GM12878 (cell line): ENCODE data around the gene CHAT. TPM values are rescaled to one million over a fixed set of nuclear protein-coding genes. Genes with fewer than 3 reads are reported as not detected.

ENCODE experiments used
- ATAC-seq: fragments of 200-7000 bp; cut with Tn5 transposase; 3 replicates; pipeline ENCODE4 v1.9.1; 2020; ENCODE audit warnings: mild to moderate bottlenecking, moderate library complexity
- BruUV-seq: library from RNA; stranded (reverse); fragments of 400-500 nt; replicated peaks from 2 replicates; lab custom pipeline; 2021; lab: Mats Ljungman, UMichigan
- CTCF ChIA-PET: fragments of 300-600 bp; sonication (Branson Sonifier 250); formaldehyde crosslinking; extraction: SDS; loops from one replicate; lab custom pipeline; 2021; ENCODE audit warnings: inconsistent platforms; lab: Yijun Ruan, JAX
- POLR2A ChIA-PET: fragments of 350-600 bp; formaldehyde crosslinking; extraction: SDS; loops from one replicate; lab custom pipeline; 2021; ENCODE audit warnings: inconsistent platforms; lab: Charles Lee
- RAD21 ChIA-PET: fragments of 300-600 bp; sonication (Branson Sonifier 250); formaldehyde crosslinking; loops from one replicate; lab custom pipeline; 2023; ENCODE audit warnings: antibody characterized with exemption; ENCODE audit not compliant: unreplicated experiment; lab: Charles Lee
- SMC1A ChIA-PET: fragments of 300-600 bp; sonication (Branson Sonifier 250); formaldehyde crosslinking; loops from one replicate; lab custom pipeline; 2023; ENCODE audit not compliant: unreplicated experiment, uncharacterized antibody; lab: Charles Lee
- DNase-seq: peaks from one replicate; pipeline ENCODE4 v3.0.0-alpha.2; 2011; ENCODE audit warnings: low read depth, low spot score
- FAIRE-seq: peaks from 3 replicates; lab custom pipeline; 2011; peaks lifted over from hg19 to GRCh38; lab: Jason Lieb, UNC
- H2AFZ ChIP-seq: 2 replicates; pipeline ENCODE4 v1.6.0; 2011; ENCODE audit warnings: low read depth, low read length, control low read depth; ENCODE audit not compliant: control insufficient read depth
- H3K27ac ChIP-seq: 2 replicates; pipeline ENCODE4 v1.5.1; 2011; ENCODE audit warnings: control low read depth; ENCODE audit not compliant: control insufficient read depth, insufficient read depth
- H3K27me3 ChIP-seq, 2 experiments: replicated peaks in 1 of 2; 2 replicates each; pipeline versions ENCODE4 v1.6.0 to v1.6.1; 2011; ENCODE audit warnings: low read length in 1 of 2; ENCODE audit not compliant: control insufficient read depth in 2 of 2, insufficient read depth in 2 of 2
- H3K36me3 ChIP-seq, 2 experiments: 2 replicates each; pipeline ENCODE4 v1.5.1; 2011; ENCODE audit warnings: low read length in 1 of 2; ENCODE audit not compliant: control insufficient read depth in 2 of 2, insufficient read depth in 2 of 2
- H3K4me1 ChIP-seq: 2 replicates; pipeline ENCODE4 v1.6.1; 2011; ENCODE audit warnings: mild to moderate bottlenecking, low read length, moderate library complexity, mixed read lengths; ENCODE audit not compliant: control insufficient read depth, insufficient read depth
- H3K4me2 ChIP-seq: 2 replicates; pipeline ENCODE4 v1.6.0; 2011; ENCODE audit warnings: control low read depth; ENCODE audit not compliant: control insufficient read depth, insufficient read depth
- H3K4me3 ChIP-seq: fragments of 200-600 bp; sonication (generic); 2 replicates; pipeline ENCODE4 v1.5.1; 2016
- H3K79me2 ChIP-seq: 2 replicates; pipeline ENCODE4 v1.6.0; 2011; ENCODE audit warnings: low read length; ENCODE audit not compliant: control insufficient read depth, insufficient read depth
- H3K9ac ChIP-seq: 2 replicates; pipeline ENCODE4 v1.8.0; 2011; ENCODE audit warnings: low read length, control low read depth, mixed read lengths; ENCODE audit not compliant: control insufficient read depth, insufficient read depth
- H3K9me3 ChIP-seq: replicated peaks from 3 replicates; pipeline ENCODE4 v1.5.1; 2011; ENCODE audit warnings: mild to moderate bottlenecking, low read length; ENCODE audit not compliant: control insufficient read depth, insufficient read depth
- H4K20me1 ChIP-seq: 2 replicates; pipeline ENCODE4 v1.6.0; 2011; ENCODE audit not compliant: control insufficient read depth, insufficient read depth
- ASH2L ChIP-seq: fragments of 300-600, 200-600 bp; sonication (generic); IDR thresholded peaks from 2 replicates; pipeline ENCODE4 v1.6.1; 2017; ENCODE audit warnings: low read depth, mild to moderate bottlenecking, borderline replicate concordance
- CHD1 ChIP-seq: IDR thresholded peaks from 2 replicates; pipeline ENCODE4 v1.6.1; 2012; ENCODE audit warnings: low read depth, low read length, improper control_type of control experiment
- DPF2 ChIP-seq: fragments of 450-650 bp; IDR thresholded peaks from 2 replicates; pipeline ENCODE4 v1.6.1; 2017; ENCODE audit warnings: mild to moderate bottlenecking
- EGR1 ChIP-seq, 2 experiments: IDR thresholded peaks; 1 replicate in 1 of 2; 2 replicates in 1 of 2; pipeline ENCODE4 v1.6.1; 2011 to 2012; ENCODE audit warnings: low read depth in 2 of 2, low read length in 2 of 2, borderline replicate concordance in 1 of 2, mild to moderate bottlenecking in 1 of 2, moderate library complexity in 1 of 2
- FOS ChIP-seq: IDR thresholded peaks from 3 replicates; pipeline ENCODE4 v1.6.1; 2011; ENCODE audit warnings: borderline replicate concordance; ENCODE audit not compliant: insufficient read length; ENCODE audit errors: extremely low read depth
- HDGF ChIP-seq: fragments of 450-650 bp; IDR thresholded peaks from 2 replicates; pipeline ENCODE4 v1.6.1; 2016; ENCODE audit warnings: antibody characterized with exemption
- IKZF2 ChIP-seq, 2 experiments: fragments of 450-650 bp; IDR thresholded peaks; 2 replicates each; pipeline ENCODE4 v1.6.1; 2017; ENCODE audit warnings: mild to moderate bottlenecking in 2 of 2, moderate library complexity in 2 of 2
- LARP7 ChIP-seq: fragments of 450-650 bp; IDR thresholded peaks from 2 replicates; pipeline ENCODE4 v1.6.1; 2017; ENCODE audit warnings: mild to moderate bottlenecking
- MYC ChIP-seq: IDR thresholded peaks from 2 replicates; pipeline ENCODE4 v1.6.1; 2011; ENCODE audit warnings: mild to moderate bottlenecking, low read length, moderate library complexity, inconsistent platforms; ENCODE audit not compliant: insufficient read depth, insufficient replicate concordance, insufficient read length, severe bottlenecking
- NFYA ChIP-seq: IDR thresholded peaks from 2 replicates; pipeline ENCODE4 v1.6.1; 2011; ENCODE audit warnings: low read depth, mild to moderate bottlenecking, low read length, improper control_type of control experiment, borderline replicate concordance
- PAX5 ChIP-seq: IDR thresholded peaks from 2 replicates; pipeline ENCODE4 v1.6.1; 2011; ENCODE audit warnings: low read depth, low read length, borderline replicate concordance
- RAD21 ChIP-seq: IDR thresholded peaks from 2 replicates; pipeline ENCODE4 v1.6.1; 2011; ENCODE audit warnings: mild to moderate bottlenecking, low read depth, low read length, moderate library complexity; ENCODE audit not compliant: insufficient read depth
- SPI1 ChIP-seq: IDR thresholded peaks from 2 replicates; pipeline ENCODE4 v1.6.1; 2011; ENCODE audit warnings: low read depth, mild to moderate bottlenecking, low read length, moderate library complexity, borderline replicate concordance; ENCODE audit not compliant: insufficient read depth
- SUZ12 ChIP-seq: fragments of 200-600 bp; sonication (generic); IDR thresholded peaks from one replicate; pipeline ENCODE4 v1.6.1; 2018; ENCODE audit warnings: antibody characterized with exemption, mild to moderate bottlenecking; ENCODE audit not compliant: unreplicated experiment
- TCF7 ChIP-seq: IDR thresholded peaks from 2 replicates; pipeline ENCODE4 v1.6.1; 2014; ENCODE audit warnings: antibody characterized with exemption, borderline replicate concordance
- YBX1 ChIP-seq: fragments of 450-650 bp; IDR thresholded peaks from 2 replicates; pipeline ENCODE4 v1.6.1; 2016; ENCODE audit warnings: antibody characterized with exemption
- ZNF622 ChIP-seq: fragments of 450-650 bp; IDR thresholded peaks from 2 replicates; pipeline ENCODE4 v1.6.1; 2017; ENCODE audit warnings: mild to moderate bottlenecking, inconsistent platforms
- ZZZ3 ChIP-seq: IDR thresholded peaks from 2 replicates; pipeline ENCODE4 v1.6.1; 2011; ENCODE audit warnings: low read depth; ENCODE audit not compliant: control insufficient read depth, insufficient read length
- WGBS: methylation state at CpG from one replicate; pipeline ENCODE4 v1.1.6; 2016; ENCODE audit warnings: low lambda C conversion rate; ENCODE audit not compliant: insufficient replicate concordance, insufficient coverage; ENCODE audit errors: missing lambda C conversion rate; 5-methylcytosine and 5-hydroxymethylcytosine counted together
- in situ Hi-C: fragments of 300-500 bp; cut with MboI; formaldehyde crosslinking; loops from 9 replicates; pipeline ENCODE4 v1.14.3; 2018; ENCODE audit warnings: mixed read lengths
- intact Hi-C: fragments of 100-400 bp; cut with micrococcal nuclease; formaldehyde crosslinking; loops from one replicate; pipeline ENCODE4 v1.14.2; 2022; ENCODE audit not compliant: unreplicated experiment
- polyA plus RNA-seq, 11 experiments: library from polyadenylated mRNA; depleted of rRNA in 4 of 11; unstranded in 6 of 11; stranded (reverse) in 5 of 11; fragments of >200 nt; fragmentation: Nextera tagmentation in 4 of 11; fragmentation: Illumina TruSeq in 1 of 11; extraction: Ambion mirVana in 4 of 11; extraction: Trizol in 1 of 11; gene quantifications; 1 replicate in 1 of 11; 2 replicates in 10 of 11; pipeline versions ENCODE4 v1.2.1 to v1.2.3, GENCODE V29; 2011 to 2016; ENCODE audit warnings: inconsistent platforms in 2 of 11, missing spikeins in 2 of 11, low read depth in 1 of 11
- total RNA-seq, 4 experiments: library from RNA; depleted of rRNA in 3 of 4; stranded (reverse); fragments of >200 nt in 3 of 4; fragmentation: Illumina TruSeq in 1 of 4; extraction: Trizol in 1 of 4; gene quantifications; 2 replicates each; pipeline versions ENCODE4 v1.2.1 to v1.2.3, GENCODE V29; 2013 to 2021
- TF ChIP-seq, protein P1 (sequence below): fragments of 450-650 bp; IDR thresholded peaks from 2 replicates; pipeline ENCODE4 v1.6.1; 2017; ENCODE audit warnings: mild to moderate bottlenecking, moderate library complexity
- TF ChIP-seq, protein P2 (sequence below): IDR thresholded peaks from 2 replicates; pipeline ENCODE4 v1.6.1; 2011; ENCODE audit warnings: low read depth, low read length, improper control_type of control experiment, borderline replicate concordance

Gene CHAT
- total and polyA plus RNA-seq, 10 of the 15 experiments (the other 5 are each of a cell fraction or from before 2014, with no cell fraction given) = not detected

DNA sequence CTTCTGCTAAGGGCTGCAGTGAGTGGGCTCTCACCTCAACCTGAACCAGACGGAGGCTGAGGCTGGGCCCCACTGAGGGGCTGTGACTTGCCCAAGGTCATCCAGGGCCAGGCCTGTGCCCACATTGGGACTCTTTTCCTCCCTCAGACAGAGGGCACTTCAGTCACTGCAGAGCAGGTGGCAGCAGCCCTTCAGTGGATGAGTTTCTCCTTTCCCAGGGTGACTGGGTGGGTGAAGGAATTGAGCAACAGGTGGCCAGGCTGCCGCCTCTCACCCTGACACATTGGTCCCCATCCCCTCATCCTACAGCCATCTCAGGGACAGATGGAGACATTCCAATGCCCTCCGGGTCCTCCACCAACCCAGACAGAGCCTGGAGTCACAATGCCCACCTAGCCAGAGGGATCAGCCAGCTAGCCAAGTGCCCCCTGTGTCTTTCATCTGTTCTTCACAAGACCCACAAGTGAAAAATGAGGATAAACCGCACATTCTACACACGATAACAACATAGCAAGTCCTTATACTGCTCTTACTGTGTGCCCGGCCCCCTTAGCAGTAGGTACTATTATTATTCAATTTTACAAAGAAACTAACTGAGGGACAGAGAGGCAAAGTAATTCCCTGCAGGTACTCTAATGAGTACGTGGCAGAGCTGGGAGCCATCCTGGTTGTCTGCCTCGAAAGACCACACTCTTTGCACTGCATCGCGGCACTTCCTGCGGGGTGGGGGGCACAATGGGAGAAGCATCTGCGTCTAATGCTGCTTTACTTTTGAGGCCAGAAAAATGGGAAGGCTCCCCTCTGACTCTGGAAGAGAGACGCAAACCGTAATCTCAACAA is 5.5 kb upstream of the CHAT start:
- H3K27me3 ChIP-seq = peaks cover 8 to 20% of the 10 kb centered on the region in 2 experiments
- no peak for ATAC-seq
- intact Hi-C loops = no loop called here

More for the DNA sequence above, 5.5 kb upstream of the CHAT start:
- FAIRE-seq (no peak), DNase-seq (no peak)
- Histone ChIP-seq H3K9ac (no peak overlapping the region), H3K4me3 (no peak overlapping the region), H3K36me3 (no peaks in the 10 kb centered on the region), H3K27ac (no peak overlapping the region), H3K79me2 (no peaks in the 10 kb centered on the region), H3K4me2 (no peak overlapping the region), H2AFZ (no peak overlapping the region), H3K4me1 (no peaks in the 10 kb centered on the region), H4K20me1 (no peaks in the 10 kb centered on the region), H3K9me3 (peaks cover 4% of the 10 kb centered on the region; the same call in 1 of the 3 replicates)
- ChIA-PET POLR2A (no interaction called here), RAD21 (no interaction called here), CTCF (no interaction called here), SMC1A (no interaction called here)
- TF ChIP-seq HDGF (no peak), MYC (no peak), ZZZ3 (no peak), TCF7 (no peak), SPI1 (no peak), YBX1 (no peak), LARP7 (no peak), EGR1 (IDR thresholded peaks at IDR 0.05; ENCODE audit: borderline replicate concordance in 1 of 2, low read depth in 2 of 2, low read length in 2 of 2) (no peak), DPF2 (no peak), CHD1 (no peak), NFYA (no peak), ZNF622 (no peak), PAX5 (no peak), SUZ12 (no peak), FOS (no peak), ASH2L (no peak), IKZF2 (IDR thresholded peaks at IDR 0.05) (no peak), RAD21 (no peak)
- TF ChIP-seq, protein P1, sequence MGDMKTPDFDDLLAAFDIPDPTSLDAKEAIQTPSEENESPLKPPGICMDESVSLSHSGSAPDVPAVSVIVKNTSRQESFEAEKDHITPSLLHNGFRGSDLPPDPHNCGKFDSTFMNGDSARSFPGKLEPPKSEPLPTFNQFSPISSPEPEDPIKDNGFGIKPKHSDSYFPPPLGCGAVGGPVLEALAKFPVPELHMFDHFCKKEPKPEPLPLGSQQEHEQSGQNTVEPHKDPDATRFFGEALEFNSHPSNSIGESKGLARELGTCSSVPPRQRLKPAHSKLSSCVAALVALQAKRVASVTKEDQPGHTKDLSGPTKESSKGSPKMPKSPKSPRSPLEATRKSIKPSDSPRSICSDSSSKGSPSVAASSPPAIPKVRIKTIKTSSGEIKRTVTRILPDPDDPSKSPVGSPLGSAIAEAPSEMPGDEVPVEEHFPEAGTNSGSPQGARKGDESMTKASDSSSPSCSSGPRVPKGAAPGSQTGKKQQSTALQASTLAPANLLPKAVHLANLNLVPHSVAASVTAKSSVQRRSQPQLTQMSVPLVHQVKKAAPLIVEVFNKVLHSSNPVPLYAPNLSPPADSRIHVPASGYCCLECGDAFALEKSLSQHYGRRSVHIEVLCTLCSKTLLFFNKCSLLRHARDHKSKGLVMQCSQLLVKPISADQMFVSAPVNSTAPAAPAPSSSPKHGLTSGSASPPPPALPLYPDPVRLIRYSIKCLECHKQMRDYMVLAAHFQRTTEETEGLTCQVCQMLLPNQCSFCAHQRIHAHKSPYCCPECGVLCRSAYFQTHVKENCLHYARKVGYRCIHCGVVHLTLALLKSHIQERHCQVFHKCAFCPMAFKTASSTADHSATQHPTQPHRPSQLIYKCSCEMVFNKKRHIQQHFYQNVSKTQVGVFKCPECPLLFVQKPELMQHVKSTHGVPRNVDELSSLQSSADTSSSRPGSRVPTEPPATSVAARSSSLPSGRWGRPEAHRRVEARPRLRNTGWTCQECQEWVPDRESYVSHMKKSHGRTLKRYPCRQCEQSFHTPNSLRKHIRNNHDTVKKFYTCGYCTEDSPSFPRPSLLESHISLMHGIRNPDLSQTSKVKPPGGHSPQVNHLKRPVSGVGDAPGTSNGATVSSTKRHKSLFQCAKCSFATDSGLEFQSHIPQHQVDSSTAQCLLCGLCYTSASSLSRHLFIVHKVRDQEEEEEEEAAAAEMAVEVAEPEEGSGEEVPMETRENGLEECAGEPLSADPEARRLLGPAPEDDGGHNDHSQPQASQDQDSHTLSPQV = no peak
- TF ChIP-seq, protein P2, sequence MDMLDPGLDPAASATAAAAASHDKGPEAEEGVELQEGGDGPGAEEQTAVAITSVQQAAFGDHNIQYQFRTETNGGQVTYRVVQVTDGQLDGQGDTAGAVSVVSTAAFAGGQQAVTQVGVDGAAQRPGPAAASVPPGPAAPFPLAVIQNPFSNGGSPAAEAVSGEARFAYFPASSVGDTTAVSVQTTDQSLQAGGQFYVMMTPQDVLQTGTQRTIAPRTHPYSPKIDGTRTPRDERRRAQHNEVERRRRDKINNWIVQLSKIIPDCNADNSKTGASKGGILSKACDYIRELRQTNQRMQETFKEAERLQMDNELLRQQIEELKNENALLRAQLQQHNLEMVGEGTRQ = no peak
- in situ Hi-C loops = no loop called here
- no TSS peak for BruUV-seq
- WGBS = 29% methylated on average over 14 of the region's 14 CpGs
